ENCODE data around the gene NFIB. TPM values are rescaled to one million over a fixed set of nuclear protein-coding genes. Genes with fewer than 3 reads are reported as not detected.

Gene NFIB
- total and polyA plus RNA-seq, 2 of the 8 experiments (the other 6 are each of a cell fraction or from before 2014, with no cell fraction given) = 2.6 to 13.1 TPM

DNA sequence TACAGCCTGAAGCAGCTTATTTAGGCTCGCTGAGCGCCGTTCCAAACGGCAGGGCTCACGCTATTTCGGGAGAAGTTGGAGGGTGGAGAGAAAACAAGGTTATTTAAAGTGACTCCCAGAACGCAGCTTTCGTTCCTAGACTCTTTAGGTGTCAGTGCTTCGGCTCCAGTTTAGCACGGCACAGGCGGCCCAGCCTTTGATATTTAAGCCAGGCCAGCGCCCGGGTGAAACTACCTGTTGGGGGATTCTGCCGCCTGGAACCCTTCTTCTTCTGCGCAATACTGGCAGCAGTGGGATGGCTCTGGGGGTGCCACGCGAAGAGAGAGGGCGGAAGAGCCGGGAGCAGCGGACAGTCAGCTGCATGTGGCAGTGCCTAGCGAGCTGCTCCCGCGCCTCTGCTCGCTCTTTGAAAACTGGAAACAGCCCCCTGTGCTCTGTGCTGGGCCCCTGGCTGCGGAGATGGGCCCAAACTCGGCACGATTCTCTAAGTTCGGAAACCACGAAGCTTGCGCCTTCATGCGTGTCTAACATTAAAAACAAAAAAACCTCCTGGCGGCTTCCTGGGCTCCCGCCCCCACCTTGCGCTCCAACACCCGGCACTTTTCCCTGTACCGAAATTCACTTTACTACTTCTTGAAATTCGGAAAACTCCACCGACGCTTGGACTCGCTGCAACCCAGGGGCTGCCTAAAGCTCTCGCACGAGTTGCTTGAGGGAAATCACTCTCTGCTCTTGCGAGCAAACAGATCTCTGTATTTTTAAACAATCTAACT is 34.6 kb upstream of the NFIB start (continued):
- TF ChIP-seq E2F6 (IDR thresholded peaks at IDR 0.05) (peak; percentile 76; the same call in 1 of the 2 replicates), CBX5 (IDR thresholded peaks at IDR 0.05; ENCODE audit: low read depth, low read length) (no peak), TCF12 (IDR thresholded peaks at IDR 0.05; ENCODE audit: low read depth, low read length) (no peak), EGR1 (IDR thresholded peaks at IDR 0.05; ENCODE audit: borderline replicate concordance, low read depth, low read length) (no peak), RXRA (IDR thresholded peaks at IDR 0.05; ENCODE audit: insufficient read depth, low read depth, low read length) (no peak), SRF (IDR thresholded peaks at IDR 0.05; ENCODE audit: low read depth, low read length) (no peak), SUZ12 (IDR thresholded peaks at IDR 0.05; ENCODE audit: low read length) (no peak; the same call in 1 of the 2 replicates), NRF1 (IDR thresholded peaks at IDR 0.05; ENCODE audit: low read depth, low read length) (no peak), SIRT6 (IDR thresholded peaks at IDR 0.05; ENCODE audit: low read length) (no peak), HDAC2 (IDR thresholded peaks at IDR 0.05; ENCODE audit: borderline replicate concordance in 1 of 2, low read depth in 2 of 2, low read length in 2 of 2) (no peak), KDM1A (IDR thresholded peaks at IDR 0.05; ENCODE audit: borderline replicate concordance, low read length) (no peak), CTBP2 (IDR thresholded peaks at IDR 0.05; ENCODE audit: borderline replicate concordance, insufficient read depth, insufficient read length, low read length) (peak; percentile 25), EP300 (IDR thresholded peaks at IDR 0.05; ENCODE audit: borderline replicate concordance in 1 of 2, low read depth in 2 of 2, low read length in 2 of 2) (no peak), YY1 (IDR thresholded peaks at IDR 0.05; ENCODE audit: low read depth, low read length) (no peak), TEAD4 (IDR thresholded peaks at IDR 0.05; ENCODE audit: low read depth, low read length) (no peak), TAF1 (IDR thresholded peaks at IDR 0.05; ENCODE audit: low read depth, low read length) (no peak), RFX5 (IDR thresholded peaks at IDR 0.05; ENCODE audit: borderline replicate concordance, low read depth, low read length) (no peak), RBBP5 (IDR thresholded peaks at IDR 0.05; ENCODE audit: borderline replicate concordance, low read depth, low read length) (no peak), CHD1 (IDR thresholded peaks at IDR 0.05; ENCODE audit: low read depth, low read length) (no peak), CBX8 (IDR thresholded peaks at IDR 0.05; ENCODE audit: borderline replicate concordance, low read depth, low read length) (no peak)
- TF ChIP-seq, protein P1, sequence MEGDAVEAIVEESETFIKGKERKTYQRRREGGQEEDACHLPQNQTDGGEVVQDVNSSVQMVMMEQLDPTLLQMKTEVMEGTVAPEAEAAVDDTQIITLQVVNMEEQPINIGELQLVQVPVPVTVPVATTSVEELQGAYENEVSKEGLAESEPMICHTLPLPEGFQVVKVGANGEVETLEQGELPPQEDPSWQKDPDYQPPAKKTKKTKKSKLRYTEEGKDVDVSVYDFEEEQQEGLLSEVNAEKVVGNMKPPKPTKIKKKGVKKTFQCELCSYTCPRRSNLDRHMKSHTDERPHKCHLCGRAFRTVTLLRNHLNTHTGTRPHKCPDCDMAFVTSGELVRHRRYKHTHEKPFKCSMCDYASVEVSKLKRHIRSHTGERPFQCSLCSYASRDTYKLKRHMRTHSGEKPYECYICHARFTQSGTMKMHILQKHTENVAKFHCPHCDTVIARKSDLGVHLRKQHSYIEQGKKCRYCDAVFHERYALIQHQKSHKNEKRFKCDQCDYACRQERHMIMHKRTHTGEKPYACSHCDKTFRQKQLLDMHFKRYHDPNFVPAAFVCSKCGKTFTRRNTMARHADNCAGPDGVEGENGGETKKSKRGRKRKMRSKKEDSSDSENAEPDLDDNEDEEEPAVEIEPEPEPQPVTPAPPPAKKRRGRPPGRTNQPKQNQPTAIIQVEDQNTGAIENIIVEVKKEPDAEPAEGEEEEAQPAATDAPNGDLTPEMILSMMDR (IDR thresholded peaks at IDR 0.05; ENCODE audit: control extremely low read depth in 1 of 3, insufficient read depth in 1 of 3, low read depth in 1 of 3, low read length in 3 of 3) = no peak
